Common myeloid progenitor, CD34-positive (primary cell): Measurements from ENCODE around the gene AQP12A.
"Not testable (repeated sequence)": the region's sequence is repeated elsewhere in the genome, so short reads cannot be mapped to it uniquely, and the experiment has no call there.

Source experiments
- CTCF ChIA-PET: fragments of 350-600 bp; sonication (Branson Sonifier 250); formaldehyde crosslinking; loops from one replicate; lab custom pipeline; 2021; ENCODE audit warnings: antibody characterized with exemption; lab: Charles Lee
- POLR2A ChIA-PET: fragments of 350-600 bp; sonication (Branson Sonifier 250); formaldehyde crosslinking; loops from one replicate; lab custom pipeline; 2021; ENCODE audit warnings: antibody characterized with exemption; lab: Charles Lee
- DNase-seq, 3 donors: peaks; one replicate each; pipeline versions ENCODE4 v3.0.0 to v3.0.0-alpha.2; 2013
- H3K27ac ChIP-seq, 2 experiments: 1 replicate in 1 of 2; 2 replicates in 1 of 2; pipeline ENCODE4 v1.7.0; 2013; ENCODE audit warnings: inconsistent platforms in 2 of 2, low read length in 2 of 2, mild to moderate bottlenecking in 2 of 2, low read depth in 1 of 2, moderate library complexity in 1 of 2; ENCODE audit not compliant: severe bottlenecking in 2 of 2, insufficient read depth in 1 of 2, poor library complexity in 1 of 2
- H3K27me3 ChIP-seq, 5 experiments: replicated peaks in 2 of 5; 1 replicate in 3 of 5; 2 replicates in 2 of 5; pipeline versions ENCODE4 v1.6.1 to v1.7.0; 2013; ENCODE audit warnings: low read length in 4 of 5, mild to moderate bottlenecking in 2 of 5, moderate library complexity in 2 of 5, inconsistent platforms in 1 of 5; ENCODE audit not compliant: insufficient read depth in 5 of 5, control insufficient read depth in 4 of 5
- H3K36me3 ChIP-seq, 4 experiments: 1 replicate in 2 of 4; 2 replicates in 2 of 4; pipeline versions ENCODE4 v1.6.1 to v1.7.0; 2013; ENCODE audit warnings: low read length in 3 of 4, control low read depth in 1 of 4, mild to moderate bottlenecking in 1 of 4; ENCODE audit not compliant: control insufficient read depth in 4 of 4, insufficient read depth in 4 of 4
- H3K4me1 ChIP-seq, 4 experiments: 1 replicate in 3 of 4; 2 replicates in 1 of 4; pipeline versions ENCODE4 v1.6.1 to v1.7.1; 2013; ENCODE audit warnings: low read length in 3 of 4, mild to moderate bottlenecking in 3 of 4, control low read depth in 1 of 4, inconsistent platforms in 1 of 4, moderate library complexity in 1 of 4; ENCODE audit not compliant: control insufficient read depth in 4 of 4, insufficient read depth in 4 of 4; ENCODE audit errors: control extremely low read depth in 1 of 4
- H3K4me3 ChIP-seq, 7 experiments: 1 replicate in 4 of 7; 2 replicates in 3 of 7; pipeline versions ENCODE4 v1.5.1 to v1.7.0; 2013; ENCODE audit warnings: mild to moderate bottlenecking in 7 of 7, low read length in 6 of 7, moderate library complexity in 6 of 7, inconsistent platforms in 2 of 7, low read depth in 2 of 7, control low read depth in 1 of 7; ENCODE audit not compliant: insufficient read depth in 4 of 7, control insufficient read depth in 1 of 7; ENCODE audit errors: extremely low read depth in 1 of 7
- H3K9me3 ChIP-seq, 5 experiments: 1 replicate in 4 of 5; 2 replicates in 1 of 5; pipeline versions ENCODE4 v1.6.1 to v1.7.1; 2013; ENCODE audit warnings: low read length in 4 of 5, mild to moderate bottlenecking in 2 of 5, inconsistent platforms in 1 of 5, low read depth in 1 of 5, moderate library complexity in 1 of 5; ENCODE audit not compliant: control insufficient read depth in 4 of 5, insufficient read depth in 2 of 5; ENCODE audit errors: control extremely low read depth in 1 of 5
- WGBS: methylation state at CpG from one replicate; pipeline ENCODE4 v1.1.5; 2013; ENCODE audit not compliant: insufficient coverage; 5-methylcytosine and 5-hydroxymethylcytosine counted together

The AQP12A gene

DNA sequence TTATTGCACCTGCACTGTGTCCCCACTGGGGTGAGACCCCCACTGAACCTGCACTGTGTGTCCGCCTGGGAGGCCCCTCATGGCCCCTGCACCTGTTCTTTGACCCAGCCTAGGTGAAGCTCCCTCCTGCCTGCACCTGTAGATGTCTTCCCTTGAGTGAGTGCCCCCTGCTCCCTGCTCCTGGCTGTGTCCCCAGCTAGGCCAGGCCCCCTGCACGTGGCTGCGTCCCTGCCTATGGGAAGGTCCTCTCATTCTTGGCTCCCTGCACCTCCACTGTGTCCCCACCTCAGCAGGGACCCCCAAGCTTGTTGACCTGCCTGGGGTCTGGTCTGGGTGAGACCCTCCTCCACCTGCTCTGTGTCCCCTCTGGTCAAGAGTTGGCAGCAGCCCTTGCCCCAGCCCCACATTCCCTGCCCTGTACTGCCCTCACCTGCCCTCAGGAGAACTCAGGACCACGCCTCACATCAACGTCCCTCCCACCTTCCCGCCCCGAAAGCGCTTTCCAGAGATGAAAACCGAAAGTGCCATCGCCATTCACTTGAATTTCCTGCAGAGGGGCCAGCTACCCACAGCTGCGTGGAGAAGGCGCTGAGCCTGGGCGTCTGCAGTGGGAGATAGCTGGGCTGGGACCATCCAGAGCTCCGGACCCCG, 8.2 kb upstream of the AQP12A start:
- H3K4me1 ChIP-seq, POLR2A ChIA-PET, H3K27me3 ChIP-seq, H3K36me3 ChIP-seq, DNase-seq, H3K27ac ChIP-seq, H3K9me3 ChIP-seq: not testable (repeated sequence)
- peak overlapping the region in 1 of 7 experiments; percentile 70 for H3K4me3 ChIP-seq
- CTCF ChIA-PET = interaction anchor here (1.1 kb wide), 1 partner anchor 116 kb away, joined by 3 read pairs; no protein-coding TSS in a partner anchor
- no CpG with 5 or more reads among the region's 15 CpGs for WGBS

DNA sequence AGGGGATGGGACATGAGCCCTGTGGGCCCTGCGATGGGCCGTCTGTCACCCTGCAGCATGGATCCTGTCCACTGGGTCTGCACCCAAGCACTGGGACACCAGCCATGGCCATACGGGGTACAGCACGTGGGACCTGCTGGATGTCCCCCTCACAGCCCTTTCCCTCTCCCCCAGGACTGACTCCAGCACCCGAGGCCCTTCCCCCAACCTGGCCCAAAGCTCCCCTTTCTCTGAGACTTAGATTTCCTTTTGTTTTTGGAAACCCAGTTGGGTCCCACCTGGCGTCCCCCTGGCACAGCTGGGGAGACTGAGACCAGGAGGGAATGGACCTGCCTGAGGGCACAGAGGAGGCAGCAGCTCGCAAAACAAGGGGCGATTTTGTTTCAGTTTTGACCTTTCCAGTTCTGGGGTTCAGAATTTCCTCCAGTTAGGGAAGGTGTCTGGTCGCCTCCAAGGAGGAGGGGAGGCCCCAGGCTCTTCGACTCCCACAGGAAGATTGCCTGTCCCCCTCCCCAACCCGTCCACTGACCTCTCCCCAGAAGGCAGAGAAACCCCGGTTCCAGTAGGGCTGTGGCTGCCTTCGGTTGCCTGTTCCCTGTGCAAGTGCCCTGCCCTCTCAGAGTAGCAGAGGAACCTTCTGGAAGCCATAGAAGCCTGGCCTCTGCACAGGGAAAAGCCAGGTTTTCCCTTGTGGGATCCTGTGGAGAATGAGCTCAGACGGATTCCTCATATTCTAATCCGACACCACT, 7.5 kb upstream of the AQP12A start:
- peak overlapping the region in 2 of 7 experiments; percentile 11 to 70 for H3K4me3 ChIP-seq
- H3K27ac ChIP-seq, POLR2A ChIA-PET, H3K9me3 ChIP-seq, H3K4me1 ChIP-seq, H3K27me3 ChIP-seq, H3K36me3 ChIP-seq: not testable (repeated sequence)
- CTCF ChIA-PET = interaction anchor here (1.1 kb wide), 1 partner anchor 117 kb away, joined by 3 read pairs; no protein-coding TSS in a partner anchor
- peak in 2 of 3 donors; percentile 3 to 13 for DNase-seq
- 91% methylated on average over 6 of the region's 15 CpGs for WGBS

DNA sequence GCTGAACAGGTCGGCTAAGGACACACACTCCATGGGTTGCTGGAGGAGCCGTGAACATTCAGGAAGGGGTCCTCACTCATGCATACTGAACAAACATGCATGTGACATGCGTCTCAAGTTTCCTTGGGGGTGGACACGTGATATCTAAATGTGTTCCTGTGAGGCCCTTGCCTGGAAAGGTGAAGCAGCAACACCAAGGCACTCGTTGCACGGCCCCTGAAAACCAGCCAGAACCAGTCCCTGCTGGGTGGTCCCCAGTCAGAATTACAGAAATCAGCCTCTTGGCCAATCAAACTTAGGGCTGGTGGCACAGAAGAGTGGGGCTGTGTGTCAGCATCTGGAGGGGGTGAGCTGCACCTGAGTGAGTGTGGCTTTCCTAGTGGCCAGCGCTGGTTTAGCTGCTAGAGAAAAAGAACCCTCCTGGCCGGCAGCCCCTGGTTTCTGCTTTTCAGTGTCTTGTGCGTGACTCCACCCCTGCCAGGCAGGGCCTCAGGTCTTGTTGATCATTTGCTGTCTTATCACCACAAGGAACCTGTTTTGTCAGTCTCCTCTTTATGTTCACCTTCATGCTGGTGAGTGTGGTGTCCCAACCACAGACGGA, 5.8 kb upstream of the AQP12A start:
- DNase-seq = peak; percentile 2 to 36 (median 19)
- Histone ChIP-seq H3K4me3 (no peak overlapping the region), H3K4me1 (peaks cover 0 to 9% (median 1%) of the 10 kb centered on the region in 4 experiments), H3K27ac (no peak overlapping the region), H3K9me3 (no peaks in the 10 kb centered on the region), H3K36me3 (no peaks in the 10 kb centered on the region), H3K27me3 (no peaks in the 10 kb centered on the region)
- POLR2A ChIA-PET = no interaction called here
- WGBS = 89% methylated on average over 8 of the region's 10 CpGs
- CTCF ChIA-PET = no interaction called here

DNA sequence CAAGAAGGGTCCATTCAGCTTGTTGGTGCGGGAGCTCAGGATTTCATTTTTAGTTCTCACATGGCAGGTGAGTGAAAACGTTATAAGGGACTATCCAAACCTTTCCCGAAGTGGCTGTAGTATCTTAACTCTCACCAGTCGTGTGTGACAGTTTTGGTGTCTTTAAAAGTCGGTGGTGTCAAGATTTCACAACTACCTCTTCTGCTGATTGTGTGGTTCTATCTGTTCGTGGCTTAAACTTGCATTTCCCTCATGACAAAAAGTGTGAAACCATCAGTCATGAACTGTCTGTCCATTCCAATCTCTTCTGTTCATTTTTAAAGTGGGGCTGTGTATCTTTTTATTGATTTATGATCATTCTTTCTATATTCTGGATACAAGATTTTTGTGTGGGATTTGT, 5.2 kb upstream of the AQP12A start:
- no peak overlapping the region for H3K27ac ChIP-seq
- no peak for DNase-seq
- no peaks in the 10 kb centered on the region for H3K36me3 ChIP-seq
- POLR2A ChIA-PET = no interaction called here
- 100% methylated on average over 4 of the region's 6 CpGs for WGBS
- H3K27me3 ChIP-seq = no peaks in the 10 kb centered on the region
- CTCF ChIA-PET = no interaction called here
- no peaks in the 10 kb centered on the region for H3K9me3 ChIP-seq
- H3K4me3 ChIP-seq = no peak overlapping the region
- H3K4me1 ChIP-seq = peaks cover 0 to 9% (median 1%) of the 10 kb centered on the region in 4 experiments

DNA sequence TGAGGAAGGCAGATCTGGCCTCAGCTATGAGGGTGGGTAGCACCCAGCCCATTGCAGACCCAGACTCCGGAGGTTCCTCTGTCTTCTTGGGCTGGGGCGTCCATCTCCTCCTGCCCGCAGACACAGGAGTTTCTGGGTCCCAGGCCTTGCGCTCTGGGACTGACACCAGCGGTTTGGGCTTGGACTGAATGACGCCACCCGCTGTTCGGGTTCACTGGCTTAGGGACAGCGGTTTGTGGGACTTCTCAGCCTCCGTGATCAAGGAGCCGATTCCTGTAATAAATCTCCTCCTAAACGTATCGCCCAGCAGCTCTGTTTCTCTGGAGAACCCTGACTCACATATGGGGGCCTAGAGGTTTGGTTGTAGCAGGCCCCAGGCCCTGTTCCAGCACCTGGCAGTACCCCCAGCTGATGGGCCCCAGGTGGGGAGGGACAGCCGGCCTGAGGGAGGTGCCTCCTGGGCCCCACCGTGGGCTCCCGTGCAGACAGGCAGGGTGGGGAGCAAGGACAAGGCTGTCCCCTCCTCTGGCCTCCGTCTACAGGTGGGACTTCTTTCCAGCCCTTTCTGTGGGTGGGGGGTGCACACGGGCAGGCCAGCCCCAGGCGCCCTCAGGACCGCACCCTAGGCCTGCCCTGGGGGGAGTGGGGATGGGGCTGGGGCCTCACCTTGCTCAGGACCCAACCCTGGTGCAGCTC, 4.5 kb upstream of the AQP12A start:
- H3K4me1 ChIP-seq = peaks cover 0 to 9% (median 1%) of the 10 kb centered on the region in 4 experiments
- no peak for DNase-seq
- no peaks in the 10 kb centered on the region for H3K36me3 ChIP-seq
- H3K27ac ChIP-seq = no peak overlapping the region
- ChIA-PET CTCF (no interaction called here), POLR2A (no interaction called here)
- H3K27me3 ChIP-seq = no peaks in the 10 kb centered on the region
- H3K4me3 ChIP-seq = no peak overlapping the region
- H3K9me3 ChIP-seq = no peaks in the 10 kb centered on the region
- WGBS = 83% methylated on average over 13 of the region's 20 CpGs

DNA sequence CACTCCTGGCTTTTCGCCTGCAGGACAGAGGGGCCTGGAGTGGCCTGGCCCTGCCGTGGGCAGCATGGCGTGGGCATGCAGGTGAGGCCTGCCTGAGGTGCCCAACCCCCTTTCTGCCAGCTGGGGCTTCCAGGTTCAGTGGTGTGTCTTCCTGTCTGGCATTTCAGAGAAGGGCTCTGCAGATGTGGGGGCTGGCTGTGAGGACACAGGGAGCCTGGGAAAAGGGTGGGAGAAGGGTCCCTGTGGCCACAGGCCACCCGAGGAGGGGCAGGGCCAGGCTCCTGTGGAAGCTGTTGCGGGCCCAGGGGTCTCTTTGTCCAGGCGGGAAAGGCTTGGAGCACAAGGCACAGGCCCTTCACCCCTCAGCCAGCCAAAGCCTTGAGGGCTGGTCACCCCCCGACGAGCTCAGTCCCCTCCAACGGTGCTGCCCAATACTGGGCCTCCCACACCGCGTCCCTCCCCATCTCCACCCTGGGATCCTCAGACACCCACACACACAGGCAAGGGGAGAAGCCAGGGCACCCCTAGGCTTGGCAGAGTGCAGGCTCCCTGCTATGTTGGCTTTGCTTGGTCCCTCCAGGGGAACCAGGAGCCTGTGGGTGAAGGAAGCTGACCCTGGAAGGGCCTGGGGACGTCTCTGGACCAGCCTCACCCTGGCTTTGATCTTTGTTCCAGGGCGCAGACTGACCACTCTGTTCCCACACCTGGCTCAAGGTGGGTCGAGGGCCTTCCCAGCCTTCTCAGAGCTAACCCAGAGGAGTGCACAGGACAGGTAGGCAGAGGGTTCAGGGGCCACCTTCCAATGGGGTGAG, 3.7 kb upstream of the AQP12A start:
- CTCF ChIA-PET = no interaction called here
- peaks cover 0 to 9% (median 1%) of the 10 kb centered on the region in 4 experiments for H3K4me1 ChIP-seq
- H3K9me3 ChIP-seq = no peaks in the 10 kb centered on the region
- WGBS = 86% methylated on average over 9 of the region's 14 CpGs
- H3K27ac ChIP-seq = no peak overlapping the region
- H3K36me3 ChIP-seq = no peaks in the 10 kb centered on the region
- H3K4me3 ChIP-seq = no peak overlapping the region
- POLR2A ChIA-PET = no interaction called here
- DNase-seq = no peak
- H3K27me3 ChIP-seq = no peaks in the 10 kb centered on the region
